Measurements from ENCODE around the gene RASGRF2.
A peak's percentile ranks its signal among the peaks of the same experiment; 100 is the strongest.

GRCh38 chr5:81233080-81233634 lies 273.0 kb downstream of the RASGRF2 start, which contains the start of gene CKMT2:
- no peak for TF ChIP-seq RAD21 (IDR thresholded peaks at IDR 0.05; ENCODE audit: low read depth)
- TF ChIP-seq EGR1 (IDR thresholded peaks at IDR 0.05), result peak; percentile 53; the same call in 1 of the 2 replicates
- TF ChIP-seq REST (IDR thresholded peaks at IDR 0.05; ENCODE audit: low read depth), result no peak
- no peak for TF ChIP-seq FOXM1 (IDR thresholded peaks at IDR 0.05; ENCODE audit: borderline replicate concordance, low read depth)
- TF ChIP-seq TEAD4 (IDR thresholded peaks at IDR 0.05), result no peak
- peak; percentile 48; the same call in 1 of the 2 replicates for TF ChIP-seq TAF1 (IDR thresholded peaks at IDR 0.05; ENCODE audit: low read depth)
- no peak for TF ChIP-seq CREB1 (IDR thresholded peaks at IDR 0.05; ENCODE audit: low read depth)

Data from Ishikawa (cell line).